Peyer's patch (tissue), 4 donors: ENCODE results near the gene SLC5A5. TPM values are rescaled to one million over a fixed set of nuclear protein-coding genes. Genes with fewer than 3 reads are reported as not detected.

Experiments
- DNase-seq, 3 donors: peaks; one replicate each; pipeline ENCODE4 v3.0.0-alpha.2; 2017 to 2019
- H3K27ac ChIP-seq, 4 donors: fragments of 200-600 bp; sonication (generic); one replicate each; pipeline ENCODE4 v1.5.1; 2016 to 2019
- H3K27me3 ChIP-seq, 2 donors: fragments of 200-600 bp; sonication (generic); one replicate each; pipeline ENCODE4 v1.5.1; 2019
- H3K36me3 ChIP-seq, 3 donors: fragments of 200-600 bp; sonication (generic); one replicate each; pipeline ENCODE4 v1.5.1; 2016 to 2019
- H3K4me1 ChIP-seq, 4 donors: fragments of 200-600 bp; sonication (generic); one replicate each; pipeline ENCODE4 v1.5.1; 2016 to 2019
- H3K4me3 ChIP-seq, 4 donors: fragments of 200-600 bp; sonication (generic); 1 replicate in 3 of 4; 2 replicates in 1 of 4; pipeline ENCODE4 v1.5.1; 2016 to 2019; ENCODE audit warnings: mild to moderate bottlenecking in 1 of 4
- H3K9me3 ChIP-seq, 4 donors: fragments of 200-600 bp; sonication (generic); one replicate each; pipeline ENCODE4 v1.5.1; 2016 to 2019; ENCODE audit warnings: mild to moderate bottlenecking in 1 of 4
- POLR2A ChIP-seq, 2 donors: fragments of 450-650 bp; IDR thresholded peaks; one replicate each; pipeline ENCODE4 v1.5.1; 2017; ENCODE audit warnings: antibody characterized with exemption in 2 of 2, mild to moderate bottlenecking in 2 of 2, moderate library complexity in 2 of 2
- total RNA-seq, 4 donors: library from RNA; depleted of rRNA; stranded (reverse); fragments of >200 nt; gene quantifications; one replicate each; pipeline ENCODE4 v1.1.0, GENCODE V29; 2016
- TF ChIP-seq, protein P1 (sequence below), 6 experiments: fragments of 450-650 bp in 4 of 6; fragments of 200-600 bp in 2 of 6; sonication (generic) in 1 of 6; IDR thresholded peaks; one replicate each; pipeline ENCODE4 v1.5.1; 2017 to 2019; ENCODE audit warnings: antibody characterized with exemption in 6 of 6, mild to moderate bottlenecking in 3 of 6, moderate library complexity in 1 of 6

Gene SLC5A5
- not detected for total RNA-seq

DNA sequence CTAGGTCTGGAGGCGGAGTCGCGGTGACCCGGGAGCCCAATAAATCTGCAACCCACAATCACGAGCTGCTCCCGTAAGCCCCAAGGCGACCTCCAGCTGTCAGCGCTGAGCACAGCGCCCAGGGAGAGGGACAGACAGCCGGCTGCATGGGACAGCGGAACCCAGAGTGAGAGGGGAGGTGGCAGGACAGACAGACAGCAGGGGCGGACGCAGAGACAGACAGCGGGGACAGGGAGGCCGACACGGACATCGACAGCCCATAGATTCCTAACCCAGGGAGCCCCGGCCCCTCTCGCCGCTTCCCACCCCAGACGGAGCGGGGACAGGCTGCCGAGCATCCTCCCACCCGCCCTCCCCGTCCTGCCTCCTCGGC, at the start of gene SLC5A5:
Gene SLC5A5, plus strand, starts transcription at position 68 of the 373 bp plus-strand sequence. CDS start 375 bp downstream, outside the sequence.
- no peaks in the 10 kb centered on the region for H3K36me3 ChIP-seq
- peak within 1 kb of the TSS; percentile 28 to 43 (median 35) for H3K4me3 ChIP-seq
- peak within 1 kb of the TSS in 1 of 4 donors; percentile 59 for H3K27ac ChIP-seq
- peaks cover 0 to 33% of the 10 kb centered on the region in 2 donors for H3K27me3 ChIP-seq
- H3K9me3 ChIP-seq: no peaks in the 10 kb centered on the region
- peaks cover 0 to 23% (median 19%) of the 10 kb centered on the region in 4 donors for H3K4me1 ChIP-seq
- TF ChIP-seq POLR2A (IDR thresholded peaks at IDR 0.05): no peak
- TF ChIP-seq, protein P1, sequence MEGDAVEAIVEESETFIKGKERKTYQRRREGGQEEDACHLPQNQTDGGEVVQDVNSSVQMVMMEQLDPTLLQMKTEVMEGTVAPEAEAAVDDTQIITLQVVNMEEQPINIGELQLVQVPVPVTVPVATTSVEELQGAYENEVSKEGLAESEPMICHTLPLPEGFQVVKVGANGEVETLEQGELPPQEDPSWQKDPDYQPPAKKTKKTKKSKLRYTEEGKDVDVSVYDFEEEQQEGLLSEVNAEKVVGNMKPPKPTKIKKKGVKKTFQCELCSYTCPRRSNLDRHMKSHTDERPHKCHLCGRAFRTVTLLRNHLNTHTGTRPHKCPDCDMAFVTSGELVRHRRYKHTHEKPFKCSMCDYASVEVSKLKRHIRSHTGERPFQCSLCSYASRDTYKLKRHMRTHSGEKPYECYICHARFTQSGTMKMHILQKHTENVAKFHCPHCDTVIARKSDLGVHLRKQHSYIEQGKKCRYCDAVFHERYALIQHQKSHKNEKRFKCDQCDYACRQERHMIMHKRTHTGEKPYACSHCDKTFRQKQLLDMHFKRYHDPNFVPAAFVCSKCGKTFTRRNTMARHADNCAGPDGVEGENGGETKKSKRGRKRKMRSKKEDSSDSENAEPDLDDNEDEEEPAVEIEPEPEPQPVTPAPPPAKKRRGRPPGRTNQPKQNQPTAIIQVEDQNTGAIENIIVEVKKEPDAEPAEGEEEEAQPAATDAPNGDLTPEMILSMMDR (IDR thresholded peaks at IDR 0.05): no peak
- DNase-seq: no peak

GRCh38 chr19:17824339-17824738, 47.4 kb upstream of the SLC5A5 start:
- TF ChIP-seq, protein P1 (IDR thresholded peaks at IDR 0.05): no peak
- no peak for TF ChIP-seq POLR2A (IDR thresholded peaks at IDR 0.05)
- H3K4me3 ChIP-seq: no peak overlapping the region
- no peaks in the 10 kb centered on the region for H3K27me3 ChIP-seq

DNA sequence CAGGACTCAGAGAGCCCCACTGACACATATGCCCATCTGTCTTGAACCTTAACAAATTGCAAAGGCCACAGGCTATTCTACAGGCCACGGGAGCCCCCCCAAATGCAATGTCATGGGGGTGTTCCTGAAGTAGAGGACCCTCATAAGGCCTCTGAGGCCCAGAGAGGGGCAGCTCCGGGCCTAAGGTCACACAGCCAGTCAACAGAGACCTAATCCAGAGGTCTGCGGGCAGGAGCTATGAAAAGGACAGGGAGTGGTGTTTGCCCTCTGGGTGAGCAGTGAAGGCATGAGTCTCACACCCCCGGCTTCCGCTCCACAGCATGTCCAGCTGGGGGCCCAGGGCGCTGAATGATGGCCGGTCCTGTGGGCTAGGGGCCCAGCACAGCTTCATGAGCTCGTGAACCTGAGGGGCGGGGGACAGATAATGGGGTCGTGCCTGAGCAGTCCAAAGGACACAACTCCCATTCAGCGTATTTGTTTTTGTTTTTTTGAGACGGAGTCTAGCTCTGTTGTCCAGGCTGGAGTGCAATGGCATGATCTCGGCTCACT, 45.2 kb upstream of the SLC5A5 start:
- Histone ChIP-seq H3K4me1 (peaks cover 0 to 12% (median 0%) of the 10 kb centered on the region in 4 donors), H3K36me3 (no peaks in the 10 kb centered on the region), H3K27me3 (no peaks in the 10 kb centered on the region), H3K9me3 (no peaks in the 10 kb centered on the region), H3K4me3 (no peak overlapping the region), H3K27ac (no peak overlapping the region)
- DNase-seq: no peak
- TF ChIP-seq, protein P1 (IDR thresholded peaks at IDR 0.05): no peak
- no peak for TF ChIP-seq POLR2A (IDR thresholded peaks at IDR 0.05)

More at GRCh38 chr19:17824339-17824738, 47.4 kb upstream of the SLC5A5 start:
- Histone ChIP-seq H3K4me1 (no peaks in the 10 kb centered on the region), H3K36me3 (no peaks in the 10 kb centered on the region), H3K9me3 (no peaks in the 10 kb centered on the region), H3K27ac (no peak overlapping the region)
- DNase-seq: no peak

GRCh38 chr19:17829855-17830566, 41.7 kb upstream of the SLC5A5 start:
- Histone ChIP-seq H3K27ac (no peak overlapping the region), H3K4me1 (peaks cover 0 to 12% (median 0%) of the 10 kb centered on the region in 4 donors), H3K36me3 (no peaks in the 10 kb centered on the region), H3K27me3 (no peaks in the 10 kb centered on the region), H3K4me3 (peak overlapping the region in 1 of 4 donors; percentile 25), H3K9me3 (no peaks in the 10 kb centered on the region)
- peak in 1 of 3 donors; percentile 68 for DNase-seq
- TF ChIP-seq POLR2A (IDR thresholded peaks at IDR 0.05): no peak
- TF ChIP-seq, protein P1 (IDR thresholded peaks at IDR 0.05): no peak

- H3K4me1 ChIP-seq: peaks cover 0 to 12% (median 0%) of the 10 kb centered on the region in 4 donors
- peak in 2 of 3 donors; percentile 78 to 90 for DNase-seq
- H3K9me3 ChIP-seq: no peaks in the 10 kb centered on the region
- TF ChIP-seq, protein P1 (IDR thresholded peaks at IDR 0.05): no peak
- no peak for TF ChIP-seq POLR2A (IDR thresholded peaks at IDR 0.05)
- no peak overlapping the region for H3K27ac ChIP-seq
- H3K4me3 ChIP-seq: peak overlapping the region in 2 of 4 donors; percentile 25 to 28
- H3K27me3 ChIP-seq: no peaks in the 10 kb centered on the region
- no peaks in the 10 kb centered on the region for H3K36me3 ChIP-seq
These were observed 41.0 kb upstream of the SLC5A5 start for GRCh38 chr19:17830567-17831418.
